H9 (cell line): Measurements from ENCODE around the gene ERICH6. TPM values are rescaled to one million over a fixed set of nuclear protein-coding genes. Genes with fewer than 3 reads are reported as not detected.

ENCODE experiments used
- DNase-seq: peaks from one replicate; pipeline ENCODE4 v3.0.0-alpha.2; 2017
- H2AFZ ChIP-seq: one replicate; pipeline ENCODE4 v1.6.1; 2013; ENCODE audit warnings: mild to moderate bottlenecking, low read length, control low read depth, moderate library complexity
- H2AK5ac ChIP-seq: 2 replicates; pipeline ENCODE4 v1.6.1; 2013; ENCODE audit warnings: low read length, control low read depth, mixed read lengths; ENCODE audit not compliant: insufficient read length
- H2BK120ac ChIP-seq: one replicate; pipeline ENCODE4 v1.6.1; 2013; ENCODE audit warnings: low read depth, mild to moderate bottlenecking, low read length, control low read depth, inconsistent platforms; ENCODE audit not compliant: poor library complexity, severe bottlenecking
- H2BK12ac ChIP-seq: 2 replicates; pipeline ENCODE4 v1.6.1; 2013; ENCODE audit warnings: low read length, control low read depth, mixed read lengths, low read depth; ENCODE audit not compliant: insufficient read length
- H2BK15ac ChIP-seq: 2 replicates; pipeline ENCODE4 v1.6.1; 2013; ENCODE audit warnings: low read depth, low read length, control low read depth
- H2BK20ac ChIP-seq: one replicate; pipeline ENCODE4 v1.6.1; 2013; ENCODE audit warnings: low read depth, mild to moderate bottlenecking, low read length, control low read depth, inconsistent platforms; ENCODE audit not compliant: poor library complexity, severe bottlenecking
- H2BK5ac ChIP-seq: 2 replicates; pipeline ENCODE4 v1.6.1; 2013; ENCODE audit warnings: low read length, control low read depth, mixed read lengths; ENCODE audit not compliant: insufficient read length
- H3K14ac ChIP-seq: 2 replicates; pipeline ENCODE4 v1.6.1; 2013; ENCODE audit warnings: low read length, control low read depth; ENCODE audit not compliant: insufficient read depth
- H3K18ac ChIP-seq: 2 replicates; pipeline ENCODE4 v1.6.1; 2013; ENCODE audit warnings: low read depth, mild to moderate bottlenecking, mixed read lengths, low read length, control low read depth; ENCODE audit not compliant: insufficient read length
- H3K23ac ChIP-seq: 2 replicates; pipeline ENCODE4 v1.6.1; 2013; ENCODE audit warnings: low read length, control low read depth, mixed read lengths, low read depth; ENCODE audit not compliant: insufficient read length
- H3K23me2 ChIP-seq: 2 replicates; pipeline ENCODE4 v1.6.1; 2013; ENCODE audit warnings: low read depth, mild to moderate bottlenecking, mixed read lengths, low read length, control low read depth; ENCODE audit not compliant: insufficient read length, poor library complexity, severe bottlenecking
- H3K27ac ChIP-seq: 2 replicates; pipeline ENCODE4 v1.5.1; 2013; ENCODE audit warnings: low read length, control low read depth, mixed read lengths, low read depth; ENCODE audit not compliant: insufficient read length
- H3K27me3 ChIP-seq: 2 replicates; pipeline ENCODE4 v1.6.1; 2013; ENCODE audit warnings: low read length, control low read depth, inconsistent platforms; ENCODE audit not compliant: insufficient read depth
- H3K4ac ChIP-seq: 2 replicates; pipeline ENCODE4 v1.6.1; 2013; ENCODE audit warnings: low read depth, mild to moderate bottlenecking, control low read depth, inconsistent platforms, low read length, moderate library complexity
- H3K4me1 ChIP-seq: 2 replicates; pipeline ENCODE4 v1.6.1; 2013; ENCODE audit warnings: low read length, control low read depth, inconsistent platforms; ENCODE audit not compliant: insufficient read depth
- H3K4me2 ChIP-seq: 2 replicates; pipeline ENCODE4 v1.6.1; 2013; ENCODE audit warnings: low read length, control low read depth, mixed read lengths; ENCODE audit not compliant: insufficient read length, insufficient read depth
- H3K56ac ChIP-seq: 2 replicates; pipeline ENCODE4 v1.6.1; 2013; ENCODE audit warnings: low read depth, mild to moderate bottlenecking, mixed read lengths, low read length, control low read depth; ENCODE audit not compliant: insufficient read length
- H3K79me1 ChIP-seq: 2 replicates; pipeline ENCODE4 v1.6.1; 2013; ENCODE audit warnings: low read depth, mild to moderate bottlenecking, moderate library complexity, low read length, control low read depth, inconsistent platforms; ENCODE audit not compliant: insufficient read depth, poor library complexity, severe bottlenecking
- H3K79me2 ChIP-seq: 2 replicates; pipeline ENCODE4 v1.6.1; 2013; ENCODE audit warnings: low read length, control low read depth, inconsistent platforms; ENCODE audit not compliant: insufficient read depth
- H3K9ac ChIP-seq: 2 replicates; pipeline ENCODE4 v1.6.1; 2013; ENCODE audit warnings: low read length, control low read depth, mixed read lengths; ENCODE audit not compliant: insufficient read length; ENCODE audit errors: extremely low read depth
- H3K9me3 ChIP-seq: one replicate; pipeline ENCODE4 v1.6.1; 2013; ENCODE audit warnings: low read depth, low read length, inconsistent platforms; ENCODE audit not compliant: control insufficient read depth
- H3T11ph ChIP-seq: one replicate; pipeline ENCODE4 v1.6.1; 2013; ENCODE audit warnings: mild to moderate bottlenecking, low read length, control low read depth, inconsistent platforms
- H4K20me1 ChIP-seq: one replicate; pipeline ENCODE4 v1.6.1; 2013; ENCODE audit not compliant: control insufficient read depth, insufficient read length, insufficient read depth
- H4K5ac ChIP-seq: 2 replicates; pipeline ENCODE4 v1.6.1; 2013; ENCODE audit warnings: low read depth, mild to moderate bottlenecking, mixed read lengths, low read length, control low read depth; ENCODE audit not compliant: insufficient read length
- H4K8ac ChIP-seq: replicated peaks from 2 replicates; pipeline ENCODE4 v1.6.1; 2013; ENCODE audit warnings: low read length, control low read depth, mixed read lengths, low read depth; ENCODE audit not compliant: insufficient read length
- H4K91ac ChIP-seq: 2 replicates; pipeline ENCODE4 v1.6.1; 2013; ENCODE audit warnings: low read depth, mild to moderate bottlenecking, moderate library complexity, mixed read lengths, low read length, control low read depth; ENCODE audit not compliant: insufficient read length
- H3K27ac Mint-ChIP-seq, 3 experiments: 2 replicates in 2 of 3; 3 replicates in 1 of 3; pipeline ENCODE4 v1.8.0; 2020 to 2021; ENCODE audit warnings: mixed read lengths in 3 of 3, mild to moderate bottlenecking in 1 of 3, moderate library complexity in 1 of 3
- H3K27me3 Mint-ChIP-seq: 2 replicates; pipeline ENCODE4 v1.8.0; 2021; ENCODE audit warnings: low read depth, mild to moderate bottlenecking, moderate library complexity, mixed read lengths
- H3K36me3 Mint-ChIP-seq, 3 experiments: 2 replicates in 2 of 3; 3 replicates in 1 of 3; pipeline ENCODE4 v1.8.0; 2020 to 2021; ENCODE audit warnings: low read depth in 3 of 3, mixed read lengths in 3 of 3; ENCODE audit not compliant: insufficient read depth in 1 of 3
- H3K4me1 Mint-ChIP-seq, 2 experiments: 2 replicates each; pipeline ENCODE4 v1.8.0; 2020; ENCODE audit warnings: mixed read lengths in 2 of 2
- H3K4me3 Mint-ChIP-seq, 2 experiments: 2 replicates in 1 of 2; 3 replicates in 1 of 2; pipeline ENCODE4 v1.8.0; 2020 to 2021; ENCODE audit warnings: mild to moderate bottlenecking in 2 of 2, mixed read lengths in 2 of 2, moderate library complexity in 1 of 2
- H3K9me3 Mint-ChIP-seq, 2 experiments: 2 replicates in 1 of 2; 3 replicates in 1 of 2; pipeline ENCODE4 v1.8.0; 2020; ENCODE audit warnings: mild to moderate bottlenecking in 2 of 2, mixed read lengths in 2 of 2, moderate library complexity in 1 of 2
- WGBS: extraction: QIAGEN DNeasy Blood & Tissue Kit; methylation state at CpG from one replicate; pipeline ENCODE4 v1.1.7; 2013; ENCODE audit warnings: missing lambda C conversion rate, low lambda C conversion rate, mixed read lengths; ENCODE audit not compliant: insufficient read length; ENCODE audit errors: extremely low coverage; 5-methylcytosine and 5-hydroxymethylcytosine counted together
- total RNA-seq: library from RNA; stranded (reverse); gene quantifications from 2 replicates; pipeline ENCODE4 v1.2.1, GENCODE V29; 2021
- TF ChIP-seq, protein P1 (sequence below): fragments of 200-600 bp; sonication (generic); conservative IDR thresholded peaks from 3 replicates; pipeline ENCODE4 v1.8.0; 2021; ENCODE audit warnings: antibody characterized with exemption, mild to moderate bottlenecking

Gene ERICH6
- total RNA-seq, 1 experiment from 2014 or later, result not detected

GRCh38 chr3:150613034-150613433 is 90.7 kb downstream of the ERICH6 start:
- Mint-ChIP-seq H3K27me3 (no peaks in the 10 kb centered on the region), H3K4me1 (peaks cover 4 to 16% of the 10 kb centered on the region in 2 experiments; a peak in 2 of 4 replicates), H3K9me3 (peaks cover 4 to 13% of the 10 kb centered on the region in 2 experiments), H3K27ac (no peak overlapping the region; a peak in 1 of 7 replicates), H3K36me3 (peaks cover 32 to 46% (median 33%) of the 10 kb centered on the region in 3 experiments), H3K4me3 (no peak overlapping the region)
- Histone ChIP-seq H3K4me1 (no peaks in the 10 kb centered on the region; the same call in 1 of the 2 replicates), H2BK15ac (no peak overlapping the region), H3K18ac (no peak overlapping the region), H4K20me1 (no peaks in the 10 kb centered on the region), H2BK12ac (no peak overlapping the region), H2AFZ (no peak overlapping the region), H3K23ac (no peak overlapping the region), H3K79me1 (peaks cover 3% of the 10 kb centered on the region), H4K5ac (no peak overlapping the region), H3K27ac (no peak overlapping the region), H3T11ph (no peak overlapping the region), H4K91ac (no peak overlapping the region), H2BK120ac (no peak overlapping the region), H3K79me2 (peaks cover 22% of the 10 kb centered on the region), H2BK20ac (no peak overlapping the region), H3K9me3 (no peaks in the 10 kb centered on the region), H3K9ac (no peak overlapping the region), H3K56ac (no peak overlapping the region), H3K14ac (no peak overlapping the region), H3K27me3 (no peaks in the 10 kb centered on the region), H3K4ac (no peak overlapping the region), H4K8ac (no peak overlapping the region), H3K4me2 (no peak overlapping the region), H2BK5ac (no peak overlapping the region), H2AK5ac (no peak overlapping the region), H3K23me2 (no peaks in the 10 kb centered on the region)
- no peak for DNase-seq
- no CpG with 5 or more reads among the region's 2 CpGs for whole genome bisulfite sequencing
- TF ChIP-seq, protein P1, sequence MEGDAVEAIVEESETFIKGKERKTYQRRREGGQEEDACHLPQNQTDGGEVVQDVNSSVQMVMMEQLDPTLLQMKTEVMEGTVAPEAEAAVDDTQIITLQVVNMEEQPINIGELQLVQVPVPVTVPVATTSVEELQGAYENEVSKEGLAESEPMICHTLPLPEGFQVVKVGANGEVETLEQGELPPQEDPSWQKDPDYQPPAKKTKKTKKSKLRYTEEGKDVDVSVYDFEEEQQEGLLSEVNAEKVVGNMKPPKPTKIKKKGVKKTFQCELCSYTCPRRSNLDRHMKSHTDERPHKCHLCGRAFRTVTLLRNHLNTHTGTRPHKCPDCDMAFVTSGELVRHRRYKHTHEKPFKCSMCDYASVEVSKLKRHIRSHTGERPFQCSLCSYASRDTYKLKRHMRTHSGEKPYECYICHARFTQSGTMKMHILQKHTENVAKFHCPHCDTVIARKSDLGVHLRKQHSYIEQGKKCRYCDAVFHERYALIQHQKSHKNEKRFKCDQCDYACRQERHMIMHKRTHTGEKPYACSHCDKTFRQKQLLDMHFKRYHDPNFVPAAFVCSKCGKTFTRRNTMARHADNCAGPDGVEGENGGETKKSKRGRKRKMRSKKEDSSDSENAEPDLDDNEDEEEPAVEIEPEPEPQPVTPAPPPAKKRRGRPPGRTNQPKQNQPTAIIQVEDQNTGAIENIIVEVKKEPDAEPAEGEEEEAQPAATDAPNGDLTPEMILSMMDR, result no peak
